B cell (primary cell): ENCODE measurements around the gene PCSK9.

ENCODE experiments used
- EZH2 ChIP-seq: IDR thresholded peaks from 2 replicates; pipeline ENCODE4 v1.6.1; 2012; ENCODE audit warnings: borderline replicate concordance, low read depth, mild to moderate bottlenecking, moderate library complexity, low read length; ENCODE audit not compliant: insufficient read depth, poor library complexity, severe bottlenecking
- TF ChIP-seq, protein P1 (sequence below): fragments of 200-600 bp; IDR thresholded peaks from one replicate; pipeline ENCODE4 v1.8.0; 2022; ENCODE audit warnings: antibody characterized with exemption, mild to moderate bottlenecking

DNA sequence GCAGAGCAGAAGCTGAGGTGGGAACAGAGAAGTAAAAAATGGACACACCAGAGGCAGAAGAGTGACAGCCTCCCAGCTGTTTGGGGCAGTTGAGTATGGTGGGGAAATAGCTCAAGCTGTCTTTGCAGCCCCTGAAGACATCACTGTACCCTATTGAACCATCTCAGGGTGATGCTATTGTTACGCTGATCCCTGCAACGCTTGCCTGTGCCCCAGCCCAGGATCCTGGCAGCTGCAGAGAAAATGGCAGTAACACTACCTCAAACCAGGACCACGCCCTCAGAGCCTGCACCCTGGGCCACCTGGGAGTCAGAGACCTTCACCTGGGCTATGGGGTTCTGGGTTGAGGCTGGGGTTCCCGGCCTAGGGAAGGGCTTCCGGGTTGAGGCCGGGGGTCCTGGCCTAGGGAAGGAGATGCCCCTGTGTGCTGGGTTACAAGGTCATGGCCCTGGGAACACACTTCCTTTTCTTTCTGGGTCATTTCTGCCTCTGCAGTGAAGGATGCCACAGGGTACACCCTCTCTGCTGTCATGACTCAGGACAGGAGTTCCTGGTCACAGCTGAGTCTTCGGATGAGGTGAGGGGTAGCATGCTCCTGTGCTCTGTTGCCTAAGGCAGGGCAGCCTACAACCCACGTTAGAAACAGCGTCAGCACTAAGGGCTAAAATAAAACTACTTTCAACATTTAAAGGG, 29.0 kb upstream of the PCSK9 start:
- TF ChIP-seq, protein P1, sequence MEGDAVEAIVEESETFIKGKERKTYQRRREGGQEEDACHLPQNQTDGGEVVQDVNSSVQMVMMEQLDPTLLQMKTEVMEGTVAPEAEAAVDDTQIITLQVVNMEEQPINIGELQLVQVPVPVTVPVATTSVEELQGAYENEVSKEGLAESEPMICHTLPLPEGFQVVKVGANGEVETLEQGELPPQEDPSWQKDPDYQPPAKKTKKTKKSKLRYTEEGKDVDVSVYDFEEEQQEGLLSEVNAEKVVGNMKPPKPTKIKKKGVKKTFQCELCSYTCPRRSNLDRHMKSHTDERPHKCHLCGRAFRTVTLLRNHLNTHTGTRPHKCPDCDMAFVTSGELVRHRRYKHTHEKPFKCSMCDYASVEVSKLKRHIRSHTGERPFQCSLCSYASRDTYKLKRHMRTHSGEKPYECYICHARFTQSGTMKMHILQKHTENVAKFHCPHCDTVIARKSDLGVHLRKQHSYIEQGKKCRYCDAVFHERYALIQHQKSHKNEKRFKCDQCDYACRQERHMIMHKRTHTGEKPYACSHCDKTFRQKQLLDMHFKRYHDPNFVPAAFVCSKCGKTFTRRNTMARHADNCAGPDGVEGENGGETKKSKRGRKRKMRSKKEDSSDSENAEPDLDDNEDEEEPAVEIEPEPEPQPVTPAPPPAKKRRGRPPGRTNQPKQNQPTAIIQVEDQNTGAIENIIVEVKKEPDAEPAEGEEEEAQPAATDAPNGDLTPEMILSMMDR: no peak
- no peak for TF ChIP-seq EZH2
